ENCODE data around the gene PRKCH.

DNA sequence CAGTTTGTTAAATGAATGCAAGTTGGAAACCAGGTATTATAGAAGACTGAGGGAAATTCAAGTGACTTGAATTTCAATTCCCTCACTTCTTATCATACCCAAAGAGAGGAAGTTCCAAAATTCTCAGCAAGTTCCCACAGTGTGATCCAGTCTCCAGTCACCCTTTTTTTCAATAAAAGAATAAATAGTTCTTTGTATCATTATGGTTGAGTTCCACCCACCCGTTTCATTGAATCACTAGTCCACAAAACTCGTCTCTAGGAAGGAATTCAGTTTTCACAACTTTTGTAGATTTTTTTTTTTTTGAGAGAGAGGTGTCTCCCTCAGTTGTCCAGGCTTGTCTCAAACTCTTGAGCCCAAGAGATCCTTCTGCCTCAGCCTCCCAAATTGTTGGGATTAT is 38.6 kb upstream of the PRKCH start:
- TF ChIP-seq, protein P1, sequence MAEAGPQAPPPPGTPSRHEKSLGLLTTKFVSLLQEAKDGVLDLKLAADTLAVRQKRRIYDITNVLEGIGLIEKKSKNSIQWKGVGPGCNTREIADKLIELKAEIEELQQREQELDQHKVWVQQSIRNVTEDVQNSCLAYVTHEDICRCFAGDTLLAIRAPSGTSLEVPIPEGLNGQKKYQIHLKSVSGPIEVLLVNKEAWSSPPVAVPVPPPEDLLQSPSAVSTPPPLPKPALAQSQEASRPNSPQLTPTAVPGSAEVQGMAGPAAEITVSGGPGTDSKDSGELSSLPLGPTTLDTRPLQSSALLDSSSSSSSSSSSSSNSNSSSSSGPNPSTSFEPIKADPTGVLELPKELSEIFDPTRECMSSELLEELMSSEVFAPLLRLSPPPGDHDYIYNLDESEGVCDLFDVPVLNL (IDR thresholded peaks at IDR 0.05; ENCODE audit: low read depth, low read length), result no peak
- TF ChIP-seq, protein P2, sequence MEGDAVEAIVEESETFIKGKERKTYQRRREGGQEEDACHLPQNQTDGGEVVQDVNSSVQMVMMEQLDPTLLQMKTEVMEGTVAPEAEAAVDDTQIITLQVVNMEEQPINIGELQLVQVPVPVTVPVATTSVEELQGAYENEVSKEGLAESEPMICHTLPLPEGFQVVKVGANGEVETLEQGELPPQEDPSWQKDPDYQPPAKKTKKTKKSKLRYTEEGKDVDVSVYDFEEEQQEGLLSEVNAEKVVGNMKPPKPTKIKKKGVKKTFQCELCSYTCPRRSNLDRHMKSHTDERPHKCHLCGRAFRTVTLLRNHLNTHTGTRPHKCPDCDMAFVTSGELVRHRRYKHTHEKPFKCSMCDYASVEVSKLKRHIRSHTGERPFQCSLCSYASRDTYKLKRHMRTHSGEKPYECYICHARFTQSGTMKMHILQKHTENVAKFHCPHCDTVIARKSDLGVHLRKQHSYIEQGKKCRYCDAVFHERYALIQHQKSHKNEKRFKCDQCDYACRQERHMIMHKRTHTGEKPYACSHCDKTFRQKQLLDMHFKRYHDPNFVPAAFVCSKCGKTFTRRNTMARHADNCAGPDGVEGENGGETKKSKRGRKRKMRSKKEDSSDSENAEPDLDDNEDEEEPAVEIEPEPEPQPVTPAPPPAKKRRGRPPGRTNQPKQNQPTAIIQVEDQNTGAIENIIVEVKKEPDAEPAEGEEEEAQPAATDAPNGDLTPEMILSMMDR (IDR thresholded peaks at IDR 0.05 in 2 of 3, conservative IDR thresholded peaks at IDR 0.05 in 1 of 3; ENCODE audit: control insufficient read depth in 2 of 3, extremely low read depth in 1 of 3, insufficient read depth in 1 of 3, low read depth in 3 of 3, low read length in 3 of 3), result no peak
- TF ChIP-seq RCOR1 (conservative IDR thresholded peaks at IDR 0.05; ENCODE audit: low read depth, low read length) (no peak), JUND (IDR thresholded peaks at IDR 0.05; ENCODE audit: low read depth, low read length) (no peak), NFXL1 (IDR thresholded peaks at IDR 0.05; ENCODE audit: borderline replicate concordance) (no peak), NBN (IDR thresholded peaks at IDR 0.05) (no peak), SPI1 (IDR thresholded peaks at IDR 0.05; ENCODE audit: borderline replicate concordance, insufficient read depth, low read depth, low read length) (no peak), DPF2 (IDR thresholded peaks at IDR 0.05) (no peak)

Data from GM12878 (cell line).